Smooth muscle cell (in vitro differentiated cells): ENCODE results near the gene LRRC8E. TPM values are rescaled to one million over a fixed set of nuclear protein-coding genes. Genes with fewer than 3 reads are reported as not detected.

ENCODE experiments used
- DNase-seq: peaks from one replicate; lab custom pipeline; 2025; ENCODE audit not compliant: unreplicated experiment; lab: John Stamatoyannopoulos, UW
- H2AFZ ChIP-seq: fragments of 200-600 bp; sonication (generic); 2 replicates; pipeline ENCODE4 v1.6.0; 2016; ENCODE audit warnings: antibody characterized with exemption, low read depth, mild to moderate bottlenecking
- H3F3A ChIP-seq: fragments of 200-600 bp; sonication (generic); 2 replicates; pipeline ENCODE4 v1.6.0; 2017; ENCODE audit warnings: antibody characterized with exemption, low read depth
- H3K27ac ChIP-seq: fragments of 200-600 bp; sonication (generic); 2 replicates; pipeline ENCODE4 v1.5.1; 2016; ENCODE audit warnings: low read depth, mild to moderate bottlenecking
- H3K27me3 ChIP-seq: fragments of 200-600 bp; sonication (generic); 2 replicates; pipeline ENCODE4 v1.6.1; 2016; ENCODE audit warnings: low read depth, mild to moderate bottlenecking
- H3K36me3 ChIP-seq: fragments of 200-600 bp; sonication (generic); 2 replicates; pipeline ENCODE4 v1.5.1; 2016; ENCODE audit warnings: low read depth
- H3K4me1 ChIP-seq: fragments of 200-600 bp; sonication (generic); 2 replicates; pipeline ENCODE4 v1.5.1; 2016; ENCODE audit warnings: low read depth
- H3K4me2 ChIP-seq: fragments of 200-600 bp; sonication (generic); 2 replicates; pipeline ENCODE4 v1.6.0; 2016; ENCODE audit warnings: mild to moderate bottlenecking
- H3K4me3 ChIP-seq: fragments of 200-600 bp; sonication (generic); 2 replicates; pipeline ENCODE4 v1.5.1; 2016; ENCODE audit warnings: mild to moderate bottlenecking
- H3K79me2 ChIP-seq: fragments of 200-600 bp; sonication (generic); 2 replicates; pipeline ENCODE4 v1.6.0; 2016; ENCODE audit warnings: low read depth, mild to moderate bottlenecking
- H3K9ac ChIP-seq: fragments of 200-600 bp; sonication (generic); 2 replicates; pipeline ENCODE4 v1.6.0; 2016; ENCODE audit warnings: low read depth
- H3K9me3 ChIP-seq: fragments of 200-600 bp; sonication (generic); replicated peaks from 2 replicates; pipeline ENCODE4 v1.5.1; 2016; ENCODE audit warnings: low read depth
- H4K20me1 ChIP-seq: fragments of 200-600 bp; sonication (generic); 2 replicates; pipeline ENCODE4 v1.6.0; 2016; ENCODE audit warnings: low read depth
- WGBS: methylation state at CpG from one replicate; pipeline ENCODE4 v1.1.7; 2016; ENCODE audit warnings: low lambda C conversion rate; 5-methylcytosine and 5-hydroxymethylcytosine counted together
- polyA plus RNA-seq: library from polyadenylated mRNA; unstranded; fragments of >200 nt; fragmentation: Nextera tagmentation; extraction: Ambion mirVana; gene quantifications from 2 replicates; pipeline ENCODE4 v1.2.1, GENCODE V29; 2016
- total RNA-seq: library from RNA; depleted of rRNA; stranded (reverse); fragments of >200 nt; gene quantifications from 2 replicates; pipeline ENCODE4 v1.2.3, GENCODE V29; 2014
- TF ChIP-seq, protein P1 (sequence below): fragments of 200-600 bp; sonication (generic); IDR thresholded peaks from 2 replicates; pipeline ENCODE4 v1.5.1; 2017; ENCODE audit warnings: borderline replicate concordance, mild to moderate bottlenecking, antibody characterized with exemption; ENCODE audit not compliant: insufficient read depth, poor library complexity, severe bottlenecking

LRRC8E gene
- total and polyA plus RNA-seq, 2 experiments from 2014 or later: 7.4 to 7.8 TPM

DNA sequence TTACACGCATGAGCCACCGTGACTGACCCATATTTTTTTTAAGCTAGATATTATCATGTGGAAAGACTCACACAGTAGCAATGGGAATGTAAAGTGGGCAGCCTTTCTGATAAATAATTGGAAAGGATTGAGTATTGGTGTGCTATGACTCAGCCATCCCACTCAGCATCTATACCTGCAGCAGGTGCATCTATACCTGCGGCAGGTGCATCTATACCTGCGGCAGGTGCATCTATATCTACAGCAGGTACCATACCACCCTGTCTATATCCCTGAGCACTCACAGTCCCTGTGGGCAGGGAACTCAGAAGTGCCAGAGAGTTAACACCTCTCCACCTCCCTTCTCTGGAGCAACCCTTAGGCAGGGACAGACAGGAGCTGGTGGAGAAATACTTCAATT, 5.2 kb upstream of the LRRC8E start:
- H3K9ac ChIP-seq: no peak overlapping the region
- no peaks in the 10 kb centered on the region for H3K79me2 ChIP-seq
- 85% methylated on average over 4 of the region's 4 CpGs for WGBS
- H3F3A ChIP-seq: no peaks in the 10 kb centered on the region
- DNase-seq: no peak
- H3K9me3 ChIP-seq: no peaks in the 10 kb centered on the region
- H3K4me1 ChIP-seq: no peaks in the 10 kb centered on the region
- H3K36me3 ChIP-seq: no peaks in the 10 kb centered on the region
- no peaks in the 10 kb centered on the region for H4K20me1 ChIP-seq
- TF ChIP-seq, protein P1, sequence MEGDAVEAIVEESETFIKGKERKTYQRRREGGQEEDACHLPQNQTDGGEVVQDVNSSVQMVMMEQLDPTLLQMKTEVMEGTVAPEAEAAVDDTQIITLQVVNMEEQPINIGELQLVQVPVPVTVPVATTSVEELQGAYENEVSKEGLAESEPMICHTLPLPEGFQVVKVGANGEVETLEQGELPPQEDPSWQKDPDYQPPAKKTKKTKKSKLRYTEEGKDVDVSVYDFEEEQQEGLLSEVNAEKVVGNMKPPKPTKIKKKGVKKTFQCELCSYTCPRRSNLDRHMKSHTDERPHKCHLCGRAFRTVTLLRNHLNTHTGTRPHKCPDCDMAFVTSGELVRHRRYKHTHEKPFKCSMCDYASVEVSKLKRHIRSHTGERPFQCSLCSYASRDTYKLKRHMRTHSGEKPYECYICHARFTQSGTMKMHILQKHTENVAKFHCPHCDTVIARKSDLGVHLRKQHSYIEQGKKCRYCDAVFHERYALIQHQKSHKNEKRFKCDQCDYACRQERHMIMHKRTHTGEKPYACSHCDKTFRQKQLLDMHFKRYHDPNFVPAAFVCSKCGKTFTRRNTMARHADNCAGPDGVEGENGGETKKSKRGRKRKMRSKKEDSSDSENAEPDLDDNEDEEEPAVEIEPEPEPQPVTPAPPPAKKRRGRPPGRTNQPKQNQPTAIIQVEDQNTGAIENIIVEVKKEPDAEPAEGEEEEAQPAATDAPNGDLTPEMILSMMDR: no peak
- H2AFZ ChIP-seq: no peak overlapping the region
- H3K27ac ChIP-seq: no peak overlapping the region
- H3K27me3 ChIP-seq: no peaks in the 10 kb centered on the region
- no peak overlapping the region for H3K4me2 ChIP-seq
- H3K4me3 ChIP-seq: no peak overlapping the region

DNA sequence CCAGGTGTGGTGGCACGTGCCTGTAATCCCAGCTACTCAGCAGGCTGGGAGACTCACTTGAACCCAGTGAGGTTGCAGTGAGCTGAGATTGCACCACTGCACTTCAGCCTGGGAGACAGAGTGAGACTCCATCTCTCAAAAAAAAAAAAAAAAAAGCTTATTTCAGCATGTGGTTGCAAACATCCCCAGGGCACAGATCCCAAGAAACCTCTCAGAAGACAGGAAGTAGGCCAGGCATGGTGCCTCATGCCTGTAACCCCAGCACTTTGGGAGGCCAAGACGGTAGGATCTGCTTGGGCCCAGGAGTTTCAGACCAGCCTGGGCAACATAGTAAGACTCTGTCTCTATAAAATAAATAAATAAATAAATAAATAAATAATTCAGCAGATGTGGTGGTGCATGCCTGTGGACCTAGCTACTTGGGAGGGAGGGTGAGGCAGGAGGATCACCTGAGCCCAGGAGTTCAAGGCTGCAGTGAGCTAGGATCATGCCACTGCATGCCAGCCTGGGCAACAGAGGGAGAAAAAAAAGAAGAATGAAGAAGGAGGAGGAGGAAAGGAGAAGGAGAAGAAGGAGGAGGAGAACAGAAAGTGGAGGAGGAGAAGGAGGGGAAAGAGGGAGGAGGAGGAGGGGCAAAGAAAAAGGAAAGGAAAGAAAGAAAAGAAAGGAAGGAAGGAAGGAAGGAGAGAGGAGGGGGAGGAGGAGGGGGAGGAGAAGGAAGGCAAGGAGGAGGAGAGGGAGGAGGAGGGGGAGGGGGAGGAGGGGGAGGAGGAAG, 4.3 kb upstream of the LRRC8E start:
- no peak overlapping the region for H2AFZ ChIP-seq
- WGBS: 68% methylated on average over 2 of the region's 2 CpGs
- TF ChIP-seq, protein P1: no peak
- no peak overlapping the region for H3K9ac ChIP-seq
- no peaks in the 10 kb centered on the region for H4K20me1 ChIP-seq
- H3K9me3 ChIP-seq: no peaks in the 10 kb centered on the region
- H3K79me2 ChIP-seq: no peaks in the 10 kb centered on the region
- no peak overlapping the region for H3K27ac ChIP-seq
- H3K27me3 ChIP-seq: no peaks in the 10 kb centered on the region
- no peak overlapping the region for H3K4me2 ChIP-seq
- H3K4me1 ChIP-seq: no peaks in the 10 kb centered on the region
- H3F3A ChIP-seq: no peaks in the 10 kb centered on the region
- no peak overlapping the region for H3K4me3 ChIP-seq
- no peak for DNase-seq
- H3K36me3 ChIP-seq: no peaks in the 10 kb centered on the region

DNA sequence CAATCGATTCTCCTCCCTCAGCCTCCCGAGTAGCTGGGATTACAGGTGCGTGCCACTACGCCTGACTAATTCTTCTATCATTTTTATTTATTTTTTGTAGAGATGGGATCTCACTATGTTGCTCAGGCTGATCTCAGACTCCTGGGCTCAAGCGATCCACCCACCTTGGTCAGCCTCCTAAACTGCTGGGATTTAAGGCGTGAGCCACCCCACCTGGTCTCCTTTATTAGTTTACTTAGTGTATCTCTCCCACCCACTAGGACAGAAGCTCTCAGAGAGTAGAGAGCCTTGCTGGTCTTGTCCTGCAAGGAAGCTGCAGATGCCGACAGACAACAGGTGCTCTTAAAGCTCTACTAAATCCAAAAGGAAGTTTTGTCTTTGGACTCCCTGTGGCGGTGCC, 2.5 kb upstream of the LRRC8E start:
- Histone ChIP-seq H3K9ac (no peak overlapping the region), H3K27me3 (no peaks in the 10 kb centered on the region), H3K4me1 (no peaks in the 10 kb centered on the region), H3K36me3 (no peaks in the 10 kb centered on the region), H3K9me3 (no peaks in the 10 kb centered on the region), H3K27ac (no peak overlapping the region), H3K4me2 (no peak overlapping the region), H4K20me1 (no peaks in the 10 kb centered on the region), H3K4me3 (no peak overlapping the region), H3K79me2 (no peaks in the 10 kb centered on the region), H2AFZ (no peak overlapping the region), H3F3A (no peaks in the 10 kb centered on the region)
- WGBS: 91% methylated on average over 8 of the region's 8 CpGs
- DNase-seq: no peak
- TF ChIP-seq, protein P1: no peak
